NCI-H748 (cell line): ENCODE data around the gene TSC2.
"Not testable (repeated sequence)": the region's sequence is repeated elsewhere in the genome, so short reads cannot be mapped to it uniquely, and the experiment has no call there.

ENCODE experiments used
- DNase-seq: peaks from one replicate; lab custom pipeline; 2025; ENCODE audit not compliant: unreplicated experiment; lab: John Stamatoyannopoulos, UW

Gene TSC2

DNA sequence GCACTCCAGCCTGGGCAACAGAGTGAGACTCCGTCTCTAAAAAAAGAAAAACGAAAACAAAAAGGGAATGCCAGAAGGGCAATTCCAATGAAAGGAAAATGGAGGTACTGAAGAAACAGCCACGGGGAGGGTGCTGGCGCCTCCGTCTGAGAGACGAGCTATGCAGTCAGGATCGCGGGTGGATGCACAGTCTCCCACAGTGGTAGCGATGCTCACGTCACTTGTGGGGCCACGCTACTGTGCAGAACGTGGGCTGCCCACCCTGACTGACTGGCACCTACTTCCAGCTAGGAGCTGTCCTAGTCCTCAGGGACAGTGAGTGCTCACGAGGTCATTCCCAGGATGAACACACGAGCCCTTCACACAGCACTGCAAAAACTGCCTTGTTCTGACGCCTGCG lies 53.8 kb downstream of the TSC2 start:
- DNase-seq, result not testable (repeated sequence)

DNA sequence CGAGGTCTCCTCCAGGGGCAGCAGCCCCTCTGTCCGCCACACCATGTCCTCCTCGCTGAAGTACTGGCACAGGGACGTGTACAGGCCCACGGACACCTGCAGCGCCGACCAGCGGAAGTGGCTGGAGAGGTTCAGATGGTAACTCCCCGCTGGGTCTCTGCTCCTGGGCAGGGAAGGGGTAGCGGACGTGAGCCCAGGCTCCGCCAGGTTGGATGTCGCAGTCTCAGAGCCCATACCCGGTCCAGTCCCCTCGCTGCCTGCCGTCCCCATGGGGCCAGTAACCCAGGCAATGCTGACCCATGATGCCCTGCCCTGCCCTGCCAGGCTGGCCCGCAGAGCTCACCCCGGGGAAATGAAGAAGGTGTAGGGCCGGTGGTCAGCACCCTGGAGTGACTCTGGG lies 54.7 kb downstream of the TSC2 start:
- DNase-seq, result no peak

DNA sequence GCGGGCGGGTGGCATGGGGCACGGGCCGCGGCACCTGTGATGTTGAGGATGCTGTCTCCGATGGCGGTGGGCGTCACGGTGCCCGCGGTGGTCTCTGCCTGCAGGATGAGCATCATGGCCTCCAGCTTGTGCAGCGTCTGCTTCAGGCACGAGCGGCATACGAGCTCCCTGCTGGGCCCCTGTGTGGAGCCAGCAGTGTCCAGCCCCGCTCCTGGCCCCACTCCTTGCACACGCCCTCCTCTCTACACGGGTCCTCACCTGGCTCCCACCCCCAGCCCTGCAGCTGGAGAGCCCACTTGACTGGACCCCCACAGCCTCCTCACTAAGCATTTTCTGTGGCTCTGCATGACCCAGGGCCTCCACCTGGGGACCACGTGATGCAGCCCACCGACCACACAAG lies 56.7 kb downstream of the TSC2 start:
- not testable (repeated sequence) for DNase-seq

DNA sequence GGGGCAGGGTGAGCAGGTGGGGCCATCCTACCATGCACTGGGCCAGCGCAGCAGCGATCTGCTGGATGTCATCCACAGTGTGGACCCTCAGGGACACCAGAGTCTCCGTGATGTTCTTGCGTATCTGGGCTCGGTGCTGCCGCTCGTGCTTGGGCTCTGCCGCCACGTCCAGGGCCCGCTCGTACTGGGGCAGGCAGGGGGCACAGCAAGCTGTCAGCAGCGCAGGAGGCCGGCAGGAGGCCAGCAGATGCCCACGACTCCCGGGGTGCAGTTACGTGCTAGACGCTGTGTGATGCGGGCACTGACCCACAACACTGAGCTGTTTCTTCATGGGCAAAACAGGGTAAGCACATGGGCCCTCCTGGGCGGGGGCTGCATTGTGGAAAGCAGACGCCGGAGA lies 57.5 kb downstream of the TSC2 start:
- DNase-seq, result not testable (repeated sequence)

DNA sequence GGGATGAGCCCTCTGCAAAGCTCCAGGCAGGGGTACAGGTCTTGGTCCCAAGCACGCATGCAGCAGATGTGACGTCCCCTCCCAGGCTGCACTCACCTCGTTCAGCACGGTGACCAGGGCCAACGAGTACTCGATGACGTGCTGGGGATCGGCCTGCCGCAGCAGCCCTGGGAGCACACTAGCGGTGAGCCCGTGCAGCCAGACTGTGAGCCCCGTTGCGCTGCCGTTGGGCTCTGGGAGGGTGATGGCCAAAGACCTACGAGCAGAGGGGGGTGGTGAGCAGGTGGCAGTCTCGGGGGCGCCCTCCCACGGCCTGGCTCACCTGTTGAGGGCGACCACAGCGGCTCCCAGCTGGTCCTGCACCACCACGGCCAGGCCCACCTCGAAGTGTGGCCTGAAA lies 58.0 kb downstream of the TSC2 start:
- not testable (repeated sequence) for DNase-seq

DNA sequence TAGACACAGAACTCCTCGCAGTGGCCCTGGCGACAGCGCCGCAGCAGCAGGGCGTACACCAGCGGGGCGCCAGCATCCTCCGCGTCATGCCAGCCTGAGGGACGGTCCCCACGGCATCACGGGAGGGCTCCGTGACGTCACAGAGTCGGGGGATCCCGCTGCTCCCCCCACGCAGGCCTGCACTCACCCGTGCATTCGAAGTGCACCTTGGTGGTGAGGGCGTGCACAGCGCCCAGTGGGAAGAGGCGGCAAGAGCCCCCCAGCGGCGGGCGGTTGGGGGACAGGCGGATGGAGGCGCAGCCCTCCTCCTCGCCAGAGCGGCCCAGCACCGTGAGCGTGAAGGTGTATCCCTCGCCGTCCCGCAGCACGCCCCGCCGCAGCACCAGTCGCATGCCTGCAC lies 58.4 kb downstream of the TSC2 start:
- DNase-seq, result not testable (repeated sequence)

DNA sequence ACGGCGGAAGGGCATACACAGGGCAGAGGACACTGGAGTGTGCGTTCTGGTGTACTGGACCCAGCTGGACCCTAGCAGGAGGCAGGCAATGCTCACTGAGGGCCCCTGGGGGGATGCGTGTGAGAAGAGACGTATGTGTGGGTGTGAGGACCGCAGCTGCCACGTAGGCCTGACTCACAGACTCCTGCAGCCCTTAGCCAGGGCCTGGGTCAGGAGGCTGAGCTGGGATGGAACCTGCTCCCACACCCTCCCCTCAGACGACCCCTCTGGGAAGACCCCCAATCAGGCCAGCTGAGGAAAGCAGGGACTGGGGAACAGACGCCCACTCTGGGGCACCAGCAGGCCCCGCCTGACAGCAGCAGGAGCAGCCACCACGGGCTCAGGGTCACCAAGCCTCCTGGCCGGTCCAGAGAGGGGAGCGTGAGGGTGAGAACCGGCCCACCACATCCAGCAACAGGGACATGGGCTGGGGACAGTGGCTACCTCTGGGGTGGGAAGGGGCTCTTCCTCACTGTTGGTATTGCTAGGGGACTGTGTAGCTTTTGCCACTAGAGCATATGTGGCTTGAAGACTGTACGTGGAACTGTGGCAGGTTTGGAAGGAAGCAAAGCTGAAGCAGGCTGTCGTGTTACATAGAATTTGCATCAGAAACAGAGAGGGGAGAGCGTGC lies 59.5 kb downstream of the TSC2 start:
- DNase-seq, result not testable (repeated sequence)

DNA sequence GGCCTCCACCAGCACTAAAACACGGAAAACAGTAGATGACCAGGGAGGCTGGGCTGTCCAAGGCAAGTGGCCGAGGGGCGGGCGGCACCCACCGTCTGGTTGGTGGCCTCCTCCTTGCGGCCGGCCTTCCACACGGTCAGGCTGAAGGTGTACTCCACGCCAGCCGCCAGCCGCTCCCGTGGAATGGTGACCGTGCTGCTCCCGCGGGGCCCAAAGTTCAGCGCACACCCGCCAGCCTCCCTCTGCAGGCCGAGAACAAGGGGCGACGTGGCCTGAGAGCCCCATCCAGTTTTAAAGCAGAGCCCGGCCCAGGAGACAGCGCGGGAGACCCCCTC lies 60.0 kb downstream of the TSC2 start:
- DNase-seq, result not testable (repeated sequence)

DNA sequence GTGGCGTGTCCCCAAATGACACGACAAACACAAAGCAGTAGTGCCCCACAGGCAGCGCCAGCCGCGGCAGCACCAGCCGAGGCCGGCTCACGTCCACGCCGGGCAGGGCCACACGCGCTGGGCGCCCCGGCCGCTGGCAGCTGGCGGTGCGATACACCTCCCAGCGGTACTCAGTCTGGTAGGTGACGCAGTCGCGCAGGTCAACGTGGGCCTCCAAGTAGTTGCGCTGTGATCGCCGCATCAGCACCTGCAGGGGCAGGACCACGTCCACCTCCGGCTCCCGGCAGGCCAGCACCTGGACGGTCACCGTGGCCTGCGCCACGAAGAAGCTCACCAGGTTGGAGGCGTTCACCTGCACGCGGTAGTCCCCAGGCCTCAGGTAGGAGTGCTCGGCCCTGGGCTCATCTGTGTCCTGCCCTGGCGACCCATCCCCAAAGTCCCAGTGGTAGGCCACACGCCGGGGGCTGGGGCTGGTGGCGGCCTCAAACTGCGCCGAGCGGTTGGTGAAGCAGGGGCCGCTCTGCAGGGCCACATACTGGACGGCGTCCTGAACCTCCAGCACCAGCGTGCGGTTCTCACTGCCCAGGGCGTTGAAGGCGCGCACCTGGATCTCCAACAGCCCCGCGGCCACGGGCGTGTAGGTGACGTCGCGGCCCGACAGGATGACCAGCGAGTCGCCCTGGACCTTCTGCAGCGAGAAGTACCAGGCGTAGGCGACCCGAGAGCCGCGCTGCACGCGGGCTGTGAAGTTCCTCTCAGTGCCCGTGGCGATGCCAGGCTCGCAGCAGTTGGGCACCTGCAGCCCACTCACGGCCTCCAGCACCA lies 60.9 kb downstream of the TSC2 start:
- DNase-seq, result not testable (repeated sequence)

DNA sequence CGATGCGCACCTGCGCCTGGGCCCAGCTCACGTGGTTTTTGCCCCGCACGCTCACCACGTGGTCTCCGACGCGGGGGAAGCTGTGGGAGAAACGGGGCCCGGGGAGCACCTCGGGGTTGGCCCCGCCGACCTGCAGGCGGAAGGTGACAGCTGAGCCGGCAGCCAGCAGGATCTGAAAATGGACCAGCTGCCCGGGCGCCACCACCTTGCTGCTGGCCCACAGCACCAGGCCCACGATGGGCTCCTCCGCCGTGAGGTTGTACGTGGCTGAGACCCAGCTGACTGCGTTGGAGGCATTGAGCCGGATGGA lies 61.4 kb downstream of the TSC2 start:
- DNase-seq, result not testable (repeated sequence)

DNA sequence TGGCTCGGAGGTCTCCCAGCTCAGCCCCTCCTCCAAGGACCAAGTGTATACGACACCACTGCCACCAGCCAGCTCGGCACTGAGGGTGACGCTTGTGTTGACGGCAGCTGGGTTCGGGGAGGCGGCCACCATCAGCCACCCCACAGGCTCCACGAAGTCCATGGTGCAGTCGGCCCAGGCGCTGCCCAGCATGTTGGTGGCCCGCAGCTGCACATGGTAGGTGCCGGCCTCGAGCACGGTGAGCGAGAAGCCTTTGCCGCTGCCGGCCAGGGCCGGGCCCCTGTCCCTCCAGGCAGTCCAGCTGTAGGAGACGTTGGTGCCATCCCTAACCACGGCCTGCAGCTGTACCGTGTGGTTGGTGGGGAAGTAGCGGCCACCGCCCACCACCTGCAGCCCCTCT lies 62.1 kb downstream of the TSC2 start:
- not testable (repeated sequence) for DNase-seq

DNA sequence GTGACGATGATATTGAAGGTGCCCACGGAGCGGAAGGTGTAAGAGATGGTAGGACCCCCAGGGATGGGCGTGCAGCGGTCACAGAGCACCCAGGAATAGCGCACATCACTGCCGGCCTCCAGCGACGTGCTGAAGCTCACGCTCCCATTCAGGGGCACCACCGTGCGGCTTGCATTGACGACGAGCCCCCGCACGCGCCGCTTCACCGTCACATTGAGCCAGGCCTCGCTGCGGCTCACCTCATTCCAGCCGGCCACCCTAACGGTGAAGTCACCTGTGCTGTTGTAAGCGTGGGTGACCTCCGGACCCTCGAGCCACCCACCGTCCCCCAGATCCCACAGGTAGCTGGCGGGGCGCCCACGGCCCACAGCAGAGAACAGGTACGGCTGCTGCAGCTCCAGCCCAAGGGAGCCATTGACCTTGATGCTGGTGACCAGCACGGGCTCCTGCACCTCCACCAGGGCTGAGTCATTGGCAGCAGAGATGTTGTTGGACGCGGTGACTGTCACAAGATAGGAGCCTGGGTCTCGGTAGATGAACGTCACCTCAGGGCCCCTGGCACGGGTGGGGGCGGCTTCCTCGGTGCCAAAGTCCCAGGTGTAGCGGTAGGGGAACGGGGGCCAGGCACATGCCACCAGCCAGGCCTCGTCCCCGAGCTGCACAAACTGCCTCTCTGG lies 62.7 kb downstream of the TSC2 start:
- not testable (repeated sequence) for DNase-seq

DNA sequence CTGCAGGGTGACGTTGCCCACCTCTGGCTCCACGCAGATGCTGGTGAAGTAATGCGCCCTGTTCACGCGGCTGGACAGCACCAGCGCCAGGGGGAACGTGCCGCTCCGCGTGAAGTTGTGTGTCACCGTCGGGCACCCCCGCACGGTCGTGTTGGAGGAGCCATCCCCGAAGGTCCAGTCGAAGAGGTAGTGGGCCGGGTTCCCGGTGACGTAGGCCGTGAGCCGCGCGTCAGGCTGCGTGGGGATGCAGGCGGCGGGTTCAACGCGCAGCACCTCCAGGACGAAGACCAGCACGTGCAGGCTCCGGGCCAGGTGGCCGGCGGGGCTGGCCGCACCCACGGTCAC lies 63.2 kb downstream of the TSC2 start:
- not testable (repeated sequence) for DNase-seq

DNA sequence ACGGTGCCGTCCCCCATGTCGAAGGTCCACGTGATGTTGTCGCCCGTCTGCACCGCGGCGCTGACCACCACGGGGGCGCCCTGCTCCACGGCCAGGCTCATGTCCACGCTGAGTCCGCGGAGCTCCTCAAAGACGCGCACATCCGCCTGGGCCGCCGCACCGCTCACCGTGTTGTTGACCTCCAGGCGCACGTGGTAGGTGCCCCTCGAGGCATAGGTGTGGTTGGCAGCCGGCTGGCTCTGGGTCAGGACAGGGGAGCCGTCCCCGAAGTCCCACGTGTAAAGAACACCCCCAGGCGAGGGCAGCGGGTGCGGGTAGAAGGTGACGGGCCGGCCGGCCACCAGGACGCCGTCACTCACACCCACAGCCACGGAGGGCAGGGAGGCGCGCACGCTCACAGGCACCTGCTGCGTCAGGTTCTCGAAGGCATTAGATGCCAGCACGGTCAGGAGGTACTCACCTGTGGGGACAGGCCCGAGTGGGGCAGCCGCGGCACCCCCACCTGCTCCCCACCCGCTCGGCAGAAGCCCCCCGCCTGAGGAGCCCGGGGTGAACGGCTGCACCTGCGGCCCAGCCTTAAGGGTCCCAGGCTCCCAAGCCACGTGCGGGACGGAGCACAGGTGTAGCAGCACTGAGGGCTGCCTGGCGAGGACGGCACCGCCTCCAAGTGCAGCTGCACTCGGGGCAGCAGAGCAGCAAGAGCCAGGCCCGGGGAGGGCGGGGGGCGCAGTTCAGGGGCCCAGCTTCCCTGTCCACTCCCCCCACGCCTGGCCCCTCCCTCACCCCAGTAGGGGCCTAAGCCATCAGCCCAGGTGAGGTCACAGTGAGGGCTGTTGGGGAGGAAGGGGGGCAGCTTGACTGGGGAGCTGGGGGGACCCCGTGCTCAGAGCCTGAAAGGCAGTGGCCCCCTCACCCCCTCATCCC lies 63.9 kb downstream of the TSC2 start:
- DNase-seq, result not testable (repeated sequence)

DNA sequence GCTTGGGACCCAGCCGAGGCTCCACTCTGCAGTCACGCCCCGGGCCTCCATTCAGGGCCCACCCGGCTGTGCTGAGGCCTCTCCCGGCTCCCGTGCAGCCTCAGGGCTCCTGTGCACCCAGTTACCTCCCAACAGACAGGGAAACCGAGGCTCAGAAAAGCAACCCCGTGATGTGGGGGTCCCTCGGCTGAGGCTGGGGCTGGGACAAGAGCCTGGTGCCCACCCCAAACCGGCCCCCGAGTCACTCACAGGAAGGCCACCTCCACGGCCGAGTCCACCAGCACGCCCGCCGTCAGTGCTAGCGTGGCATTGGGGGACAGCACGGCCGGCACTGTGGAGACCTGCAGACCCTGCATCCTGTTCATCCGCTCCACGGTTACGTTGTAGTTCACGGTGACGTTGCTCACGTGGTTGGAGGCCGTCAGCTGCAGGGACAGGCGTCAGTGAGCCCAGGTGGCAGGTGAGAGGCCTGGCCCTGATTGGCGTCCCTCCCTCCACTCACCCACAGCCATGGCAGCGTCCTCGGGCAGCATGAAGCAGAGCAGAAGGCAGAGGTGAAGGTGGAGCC lies 64.8 kb downstream of the TSC2 start:
- DNase-seq, result not testable (repeated sequence)

DNA sequence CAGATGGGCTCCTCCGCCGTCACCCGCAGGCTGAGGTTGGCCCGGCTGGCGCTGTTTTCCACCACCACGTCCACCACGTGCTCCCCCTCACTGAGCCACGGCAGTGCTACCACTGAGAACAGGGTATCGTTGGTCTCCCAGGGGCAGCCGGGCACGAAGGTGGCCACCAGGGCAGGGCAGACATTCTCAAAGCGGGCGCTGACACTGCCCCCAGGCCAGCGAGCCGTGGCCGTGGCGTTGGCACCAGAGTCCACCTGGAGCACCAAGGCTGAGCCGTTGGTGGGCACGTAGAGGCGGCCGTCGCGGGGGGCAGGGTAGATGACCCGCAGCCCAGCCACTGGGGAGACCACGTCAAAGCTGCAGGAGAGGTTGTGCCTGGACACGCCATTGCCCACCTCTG lies 66.4 kb downstream of the TSC2 start:
- DNase-seq, result not testable (repeated sequence)

DNA sequence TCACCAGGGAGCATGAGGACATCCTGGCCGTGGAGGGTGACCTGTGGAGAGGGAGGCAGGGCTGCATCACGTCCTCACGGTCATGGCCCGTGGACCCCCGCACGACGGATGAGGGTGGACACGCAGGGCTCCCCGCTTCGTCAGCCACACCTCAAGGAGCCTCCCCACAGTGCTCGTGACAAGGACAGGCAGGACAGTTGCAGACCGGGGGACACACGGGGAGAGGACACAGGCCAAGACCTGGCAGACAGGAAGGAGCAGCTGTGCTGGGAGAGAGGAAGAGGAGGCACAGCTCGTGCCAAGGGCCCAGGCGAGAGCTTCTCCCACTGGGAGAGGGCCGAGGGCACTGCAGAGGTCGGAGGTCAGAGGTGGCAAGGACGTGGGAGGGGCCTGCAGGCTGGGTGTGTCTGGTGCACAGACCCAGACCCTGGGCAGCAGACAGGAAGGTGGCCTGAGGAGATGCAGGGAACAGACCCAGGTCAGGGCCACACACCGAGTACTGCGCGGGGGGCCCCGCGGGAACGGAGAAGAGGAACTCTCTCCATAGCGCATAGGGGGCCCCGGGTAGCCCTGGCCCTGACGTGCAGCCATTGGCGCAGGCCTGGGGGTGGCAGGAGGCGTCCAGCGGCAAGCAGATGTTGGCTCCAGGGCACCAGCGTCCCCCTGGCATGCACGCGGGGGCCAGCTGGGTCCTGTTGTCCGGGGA lies 67.3 kb downstream of the TSC2 start:
- not testable (repeated sequence) for DNase-seq

DNA sequence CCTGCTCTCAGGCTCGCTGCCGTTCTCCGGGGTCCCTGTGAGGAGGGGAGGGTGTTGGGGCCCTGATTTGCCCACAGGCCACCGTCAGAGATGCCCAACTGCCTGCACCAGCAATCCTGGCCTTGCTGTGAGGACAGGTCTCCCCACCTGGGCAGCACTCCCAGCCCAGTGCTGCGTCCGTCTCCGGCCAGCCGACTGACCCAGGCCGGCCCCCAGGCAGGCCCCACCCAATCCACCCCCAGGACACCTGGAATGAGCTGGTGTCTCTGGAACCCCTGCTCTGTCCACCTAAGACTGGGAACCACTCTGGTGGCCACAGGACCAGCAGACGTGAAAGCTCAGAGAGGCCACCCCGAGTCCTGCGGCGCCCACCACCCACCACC lies 67.8 kb downstream of the TSC2 start:
- no peak for DNase-seq

DNA sequence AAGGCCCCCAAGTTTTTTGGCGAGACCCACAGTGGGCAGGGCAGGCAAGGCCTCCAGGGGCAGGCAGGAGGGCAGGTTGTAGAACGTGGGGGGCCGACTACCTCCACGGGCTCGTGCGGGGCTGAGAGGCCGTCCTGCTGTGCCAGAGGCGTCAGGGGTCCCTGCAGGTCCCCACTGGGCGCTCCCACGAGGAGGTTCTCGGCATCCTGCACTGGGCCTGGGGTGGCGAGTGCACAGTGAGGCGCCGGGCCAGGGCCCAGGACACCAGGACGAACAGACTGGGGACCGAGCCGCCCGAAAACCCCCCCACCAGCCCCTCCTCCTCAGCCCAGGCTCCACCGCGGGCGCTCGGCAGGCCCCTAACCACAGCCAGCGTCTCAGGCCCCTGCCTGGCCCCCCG lies 68.6 kb downstream of the TSC2 start:
- DNase-seq, result not testable (repeated sequence)

DNA sequence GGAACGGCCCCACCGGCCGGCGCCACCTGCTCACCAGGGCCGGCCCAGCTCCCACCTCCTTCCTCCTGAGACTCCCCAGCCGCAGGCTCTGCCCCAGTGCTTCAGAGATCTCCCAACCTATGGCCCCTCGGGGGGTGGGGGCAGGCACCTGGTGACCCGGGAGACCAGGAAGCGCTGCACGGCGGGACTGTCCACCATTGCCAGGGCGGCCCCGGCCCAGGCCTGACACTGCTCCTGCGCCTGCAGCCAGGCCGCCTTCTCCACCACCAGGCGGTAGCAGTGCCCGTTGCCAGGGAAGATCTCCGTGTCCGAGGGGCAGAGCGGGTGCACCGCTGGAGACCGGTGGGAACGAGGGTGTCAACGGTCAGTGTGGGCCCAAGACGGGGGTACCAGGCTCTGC lies 69.6 kb downstream of the TSC2 start:
- DNase-seq, result not testable (repeated sequence)
